ENCODE results near the gene SVEP1.

Gene SVEP1

DNA sequence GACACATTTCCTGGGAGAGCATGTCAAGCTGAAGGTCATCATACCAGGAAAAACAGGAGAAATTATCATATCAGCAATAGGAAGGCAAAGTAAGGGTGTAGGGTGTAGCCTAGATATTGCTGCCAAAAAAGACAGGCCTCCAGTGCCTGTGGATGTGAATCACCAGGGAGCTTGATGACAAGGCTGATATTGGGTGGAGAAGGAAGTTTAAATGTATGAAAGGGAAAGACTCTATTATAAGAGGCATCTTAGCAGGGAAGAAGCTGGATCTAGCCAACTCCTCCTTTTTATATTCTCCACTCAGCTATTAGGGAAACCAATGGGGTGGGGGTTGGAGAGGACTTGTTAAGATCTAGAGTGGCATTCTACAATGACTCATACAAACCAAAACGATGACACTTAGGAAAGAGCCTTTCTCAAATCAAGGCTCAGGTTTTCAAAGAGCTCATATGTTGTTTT lies 228.5 kb downstream of the SVEP1 start:
- no peaks in the 10 kb centered on the region for H3K36me3 ChIP-seq (ENCODE audit: control insufficient read depth, insufficient read depth, low read length)
- TF ChIP-seq, protein P1, sequence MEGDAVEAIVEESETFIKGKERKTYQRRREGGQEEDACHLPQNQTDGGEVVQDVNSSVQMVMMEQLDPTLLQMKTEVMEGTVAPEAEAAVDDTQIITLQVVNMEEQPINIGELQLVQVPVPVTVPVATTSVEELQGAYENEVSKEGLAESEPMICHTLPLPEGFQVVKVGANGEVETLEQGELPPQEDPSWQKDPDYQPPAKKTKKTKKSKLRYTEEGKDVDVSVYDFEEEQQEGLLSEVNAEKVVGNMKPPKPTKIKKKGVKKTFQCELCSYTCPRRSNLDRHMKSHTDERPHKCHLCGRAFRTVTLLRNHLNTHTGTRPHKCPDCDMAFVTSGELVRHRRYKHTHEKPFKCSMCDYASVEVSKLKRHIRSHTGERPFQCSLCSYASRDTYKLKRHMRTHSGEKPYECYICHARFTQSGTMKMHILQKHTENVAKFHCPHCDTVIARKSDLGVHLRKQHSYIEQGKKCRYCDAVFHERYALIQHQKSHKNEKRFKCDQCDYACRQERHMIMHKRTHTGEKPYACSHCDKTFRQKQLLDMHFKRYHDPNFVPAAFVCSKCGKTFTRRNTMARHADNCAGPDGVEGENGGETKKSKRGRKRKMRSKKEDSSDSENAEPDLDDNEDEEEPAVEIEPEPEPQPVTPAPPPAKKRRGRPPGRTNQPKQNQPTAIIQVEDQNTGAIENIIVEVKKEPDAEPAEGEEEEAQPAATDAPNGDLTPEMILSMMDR (IDR thresholded peaks at IDR 0.05; ENCODE audit: insufficient read depth, low read length, poor library complexity, severe bottlenecking): no peak
- no peak for DNase-seq (ENCODE audit: extremely low read depth, insufficient read length)
- H3K27me3 ChIP-seq (replicated peaks; ENCODE audit: control insufficient read depth, insufficient read depth, low read length): no peaks in the 10 kb centered on the region
- no peak overlapping the region for H3K4me3 ChIP-seq (replicated peaks; ENCODE audit: low read depth, low read length)

DNA sequence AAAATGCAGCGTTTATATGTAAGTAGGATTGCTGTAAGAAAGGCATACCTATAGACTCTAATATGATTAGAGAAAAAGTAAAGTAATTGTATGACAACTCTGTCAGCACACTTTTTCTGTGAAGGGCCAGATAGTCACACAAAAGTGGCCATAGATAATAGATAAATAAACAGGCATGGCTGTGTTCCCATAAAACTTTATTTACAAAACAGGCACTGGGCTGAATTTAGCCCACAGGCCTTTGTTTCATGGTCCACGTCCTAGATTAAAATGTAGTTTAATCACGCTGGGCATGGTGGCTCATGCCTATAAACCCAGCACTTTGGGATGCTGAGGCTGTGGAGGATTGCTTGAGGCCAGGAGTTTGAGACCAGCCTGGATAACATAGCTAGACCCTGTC lies 233.2 kb downstream of the SVEP1 start:
- TF ChIP-seq, protein P1 (IDR thresholded peaks at IDR 0.05; ENCODE audit: insufficient read depth, low read length, poor library complexity, severe bottlenecking): no peak
- no peak for DNase-seq (ENCODE audit: extremely low read depth, insufficient read length)

DNA sequence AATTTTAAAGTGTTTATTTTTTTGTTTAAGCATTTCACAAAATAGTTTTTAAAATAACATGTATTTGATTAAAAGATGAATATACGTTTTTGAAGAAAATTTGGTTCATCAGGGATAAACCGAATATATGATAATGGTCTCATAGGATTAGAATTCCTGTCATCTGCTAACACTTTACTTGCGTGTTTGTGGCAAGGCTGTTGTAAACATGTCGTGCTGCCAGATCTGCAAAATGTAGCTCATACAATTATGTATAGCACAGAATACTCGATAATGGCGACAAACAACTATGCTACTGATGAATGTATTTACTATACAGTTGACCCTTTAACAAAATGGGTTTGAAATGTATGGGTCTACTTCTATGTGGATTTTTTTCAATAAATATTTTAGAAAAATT lies 234.7 kb downstream of the SVEP1 start:
- Histone ChIP-seq H3K27me3 (replicated peaks; ENCODE audit: control insufficient read depth, insufficient read depth, low read length) (no peaks in the 10 kb centered on the region), H3K36me3 (ENCODE audit: control insufficient read depth, insufficient read depth, low read length) (no peaks in the 10 kb centered on the region), H3K4me3 (replicated peaks; ENCODE audit: low read depth, low read length) (no peak overlapping the region)
- TF ChIP-seq, protein P1 (IDR thresholded peaks at IDR 0.05; ENCODE audit: insufficient read depth, low read length, poor library complexity, severe bottlenecking): no peak
- no peak for DNase-seq (ENCODE audit: extremely low read depth, insufficient read length)

More for the DNA sequence above, 233.2 kb downstream of the SVEP1 start:
- Histone ChIP-seq H3K36me3 (ENCODE audit: control insufficient read depth, insufficient read depth, low read length) (no peaks in the 10 kb centered on the region), H3K4me3 (replicated peaks; ENCODE audit: low read depth, low read length) (no peak overlapping the region), H3K27me3 (replicated peaks; ENCODE audit: control insufficient read depth, insufficient read depth, low read length) (no peaks in the 10 kb centered on the region)

DNA sequence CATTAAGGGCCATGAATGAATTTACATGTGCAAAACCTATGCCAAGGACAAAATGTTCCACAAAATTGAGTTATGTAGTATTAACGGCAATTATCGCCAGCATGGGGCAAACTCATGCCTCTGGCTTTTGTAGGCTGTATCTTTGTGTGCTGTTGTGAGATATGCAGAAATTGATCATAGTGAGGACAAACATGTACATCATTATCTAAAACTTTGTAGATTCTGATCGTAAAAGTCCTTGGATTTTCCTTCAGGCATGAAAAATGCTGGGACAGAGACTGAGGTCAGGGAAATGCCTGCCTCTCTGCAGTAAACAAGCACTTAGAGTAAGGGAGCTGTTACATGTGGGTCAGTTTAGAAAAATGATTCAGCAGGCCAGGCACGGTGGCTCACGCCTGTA lies 236.0 kb downstream of the SVEP1 start:
- TF ChIP-seq, protein P1 (IDR thresholded peaks at IDR 0.05; ENCODE audit: insufficient read depth, low read length, poor library complexity, severe bottlenecking): no peak
- no peaks in the 10 kb centered on the region for H3K27me3 ChIP-seq (replicated peaks; ENCODE audit: control insufficient read depth, insufficient read depth, low read length)
- H3K4me3 ChIP-seq (replicated peaks; ENCODE audit: low read depth, low read length): no peak overlapping the region
- no peaks in the 10 kb centered on the region for H3K36me3 ChIP-seq (ENCODE audit: control insufficient read depth, insufficient read depth, low read length)
- DNase-seq (ENCODE audit: extremely low read depth, insufficient read length): no peak

DNA sequence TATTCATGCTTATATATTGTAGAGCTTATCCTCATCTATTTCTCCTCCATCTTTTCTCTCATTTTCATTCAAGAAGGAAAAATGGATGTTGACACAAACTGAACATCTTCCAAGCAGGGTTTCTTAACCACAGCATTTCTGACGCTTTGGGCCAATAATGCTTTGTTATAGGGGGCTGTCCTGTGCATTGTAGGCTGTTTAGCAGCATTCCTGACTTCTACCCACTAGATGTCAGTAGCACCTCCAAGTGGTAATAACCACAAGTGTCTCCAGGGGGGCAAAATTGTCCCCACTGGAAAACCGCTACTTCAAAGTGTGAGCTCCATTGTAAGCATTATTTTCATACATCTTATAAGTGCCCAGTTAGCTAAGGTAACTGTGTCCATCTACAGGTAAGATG lies 239.2 kb downstream of the SVEP1 start:
- TF ChIP-seq, protein P1 (IDR thresholded peaks at IDR 0.05; ENCODE audit: insufficient read depth, low read length, poor library complexity, severe bottlenecking): peak; percentile 36
- Histone ChIP-seq H3K36me3 (ENCODE audit: control insufficient read depth, insufficient read depth, low read length) (no peaks in the 10 kb centered on the region), H3K27me3 (replicated peaks; ENCODE audit: control insufficient read depth, insufficient read depth, low read length) (no peaks in the 10 kb centered on the region), H3K4me3 (replicated peaks; ENCODE audit: low read depth, low read length) (no peak overlapping the region)
- DNase-seq (ENCODE audit: extremely low read depth, insufficient read length): no peak

DNA sequence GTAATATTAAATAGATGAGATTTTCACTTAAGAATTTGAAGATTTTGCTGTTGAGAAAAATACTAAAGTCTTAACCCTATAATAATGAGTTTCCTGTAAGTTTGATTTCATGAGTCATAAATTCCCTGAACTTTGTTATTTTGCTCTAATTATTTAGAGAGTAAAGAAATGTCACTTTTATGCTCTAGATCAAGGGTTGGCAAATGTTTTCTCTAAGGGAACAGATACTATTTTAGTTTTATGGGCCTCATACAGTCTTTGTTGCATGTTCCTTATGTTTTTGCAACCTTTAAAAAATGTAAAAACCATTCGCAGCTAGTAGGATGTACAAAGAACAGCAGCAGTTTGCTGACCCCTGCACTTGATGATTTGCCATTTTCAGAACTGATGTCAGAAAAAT lies 241.4 kb downstream of the SVEP1 start:
- no peaks in the 10 kb centered on the region for H3K36me3 ChIP-seq (ENCODE audit: control insufficient read depth, insufficient read depth, low read length)
- H3K27me3 ChIP-seq (replicated peaks; ENCODE audit: control insufficient read depth, insufficient read depth, low read length): no peaks in the 10 kb centered on the region
- H3K4me3 ChIP-seq (replicated peaks; ENCODE audit: low read depth, low read length): no peak overlapping the region
- DNase-seq (ENCODE audit: extremely low read depth, insufficient read length): no peak
- TF ChIP-seq, protein P1 (IDR thresholded peaks at IDR 0.05; ENCODE audit: insufficient read depth, low read length, poor library complexity, severe bottlenecking): no peak

Measured in GM06990 (cell line).